ENCODE results near the gene GNAT3.

The GNAT3 gene

DNA sequence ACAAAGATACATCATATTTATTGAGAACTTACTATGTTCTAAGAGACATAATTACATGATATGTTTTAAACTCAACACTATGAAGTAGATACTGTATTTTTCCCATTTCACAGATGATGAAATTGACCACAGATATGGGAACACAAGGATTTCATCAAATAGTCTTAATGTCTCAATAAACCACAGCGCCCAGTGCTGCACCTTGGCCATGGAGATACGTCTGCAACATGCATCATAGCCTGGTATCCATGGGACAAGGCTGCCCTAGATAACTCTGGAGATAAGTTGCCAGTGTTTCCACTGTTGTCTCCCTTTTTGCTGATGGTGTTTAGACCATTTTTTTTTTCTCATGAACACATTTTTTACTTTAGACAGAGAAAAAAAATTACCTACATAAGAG, 97.5 kb downstream of the GNAT3 start:
- DNase-seq, result no peak

DNA sequence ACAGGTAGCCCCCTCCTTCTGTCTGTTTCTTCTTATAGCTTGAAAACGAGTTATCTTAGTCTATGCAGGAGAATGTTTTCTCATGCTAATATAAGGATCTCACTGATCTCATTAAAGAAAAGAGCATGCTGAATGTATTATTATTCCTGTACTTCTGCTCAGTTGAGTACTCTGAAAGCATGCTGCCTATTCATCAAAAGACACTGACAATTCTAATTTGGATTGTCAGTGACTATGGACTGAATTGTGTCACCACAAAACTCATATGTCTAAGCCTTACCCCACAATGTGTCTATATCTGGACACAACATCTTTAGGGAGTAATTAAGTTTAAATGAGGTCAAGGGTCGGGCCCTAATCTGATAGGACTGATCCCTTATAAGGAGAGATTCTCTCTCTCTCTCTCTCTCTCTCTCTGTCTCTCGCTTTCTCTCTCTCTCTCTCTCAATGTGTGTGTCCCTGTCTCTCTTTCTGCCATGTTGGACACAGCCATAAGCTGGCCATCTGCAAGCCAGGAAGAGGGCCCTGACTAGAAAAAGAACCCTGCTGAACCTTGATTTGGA, 98.4 kb downstream of the GNAT3 start:
- no peak for DNase-seq

DNA sequence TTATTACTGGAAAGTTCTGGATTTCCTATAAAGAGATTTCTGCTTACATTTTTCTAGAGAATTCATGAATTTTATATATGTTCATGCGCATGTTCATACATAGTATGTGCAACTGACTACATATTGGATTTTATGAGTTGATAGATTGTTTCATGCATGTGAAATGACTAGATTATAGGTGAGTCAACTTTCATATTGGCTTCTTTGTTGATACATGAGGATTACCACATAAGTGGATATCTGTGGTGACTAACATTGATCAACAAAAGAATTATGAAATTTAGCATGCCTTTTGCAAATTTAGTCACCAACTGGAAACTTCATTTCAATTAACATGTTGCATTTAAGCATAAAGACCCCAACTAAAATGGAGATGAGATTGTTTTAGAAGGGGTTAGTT, 99.0 kb downstream of the GNAT3 start:
- DNase-seq, result no peak

DNA sequence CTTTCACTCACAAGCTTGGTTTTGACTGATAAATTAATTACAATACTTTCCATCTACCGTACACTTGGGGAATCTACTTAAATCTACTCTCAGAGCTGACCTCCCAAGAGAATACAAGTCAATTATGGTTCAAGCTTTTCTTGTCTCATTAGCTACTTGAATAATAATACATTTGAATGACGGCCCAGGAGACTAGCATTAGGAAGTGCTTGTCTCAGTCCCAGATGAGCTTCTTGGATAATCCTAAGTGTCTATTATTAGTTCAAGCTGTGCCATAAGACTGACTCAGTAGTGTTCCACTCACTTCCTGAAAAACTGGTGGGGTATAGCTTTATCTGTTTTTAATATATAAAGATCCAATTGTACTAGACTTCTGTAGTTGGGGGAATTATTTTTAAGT, 100.2 kb downstream of the GNAT3 start:
- no peak for DNase-seq

DNA sequence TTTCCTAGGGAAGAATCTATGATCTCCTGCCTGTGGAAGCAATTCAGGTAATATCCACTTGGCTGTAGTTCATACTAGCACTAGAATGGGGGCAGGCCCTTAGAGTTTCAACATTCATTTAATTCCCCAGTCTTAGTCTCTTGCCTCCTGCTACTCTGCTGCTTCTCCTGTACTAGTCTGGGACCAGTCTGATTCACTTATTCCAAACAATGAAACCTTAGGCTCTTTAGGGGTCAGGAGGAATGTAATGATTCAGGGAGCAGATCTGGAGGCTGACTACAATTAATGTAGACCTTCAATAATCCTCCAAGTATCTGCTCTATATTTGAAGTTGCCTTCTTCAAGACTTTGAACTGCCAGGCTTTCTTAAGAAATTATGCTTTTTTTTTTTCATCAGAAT, 101.8 kb downstream of the GNAT3 start:
- DNase-seq, result no peak
